HG02642 (cell line): ENCODE data around the gene MSL1.
A peak's percentile ranks its signal among the peaks of the same experiment; 100 is the strongest.

Experiments used
- ATAC-seq: cut with Tn5 transposase; IDR thresholded peaks from one replicate; pipeline ENCODE4 v1.9.1; 2021; ENCODE audit warnings: mild to moderate bottlenecking; ENCODE audit not compliant: unreplicated experiment, poor library complexity

MSL1 gene

GRCh38 chr17:40103071-40103661, 18.6 kb upstream of the MSL1 start:
- no peak for ATAC-seq

DNA sequence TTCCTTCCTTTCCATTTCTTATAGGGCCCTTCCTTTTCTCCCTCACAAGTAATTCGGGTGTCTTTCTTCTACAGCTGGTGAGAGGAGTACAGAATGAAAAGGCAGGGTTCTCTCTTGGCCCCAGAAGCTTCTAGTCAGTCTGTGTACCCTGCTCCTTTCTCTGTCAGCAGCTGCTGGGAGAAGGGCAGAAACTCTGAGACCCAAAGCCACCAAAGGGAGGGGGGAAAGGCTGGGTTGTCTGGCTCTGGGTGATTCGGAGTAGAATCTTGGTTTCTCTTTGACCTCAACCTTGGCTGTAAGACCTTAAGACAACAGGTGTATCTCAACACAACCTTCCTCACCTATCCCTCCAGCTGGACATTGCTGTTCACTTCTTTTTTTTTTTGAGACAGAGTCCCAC, 18.1 kb upstream of the MSL1 start:
- ATAC-seq, result no peak

- no peak for ATAC-seq
Observed at GRCh38 chr17:40104594-40105486, 16.9 kb upstream of the MSL1 start.

GRCh38 chr17:40105861-40106759, 15.7 kb upstream of the MSL1 start:
- ATAC-seq, result no peak

DNA sequence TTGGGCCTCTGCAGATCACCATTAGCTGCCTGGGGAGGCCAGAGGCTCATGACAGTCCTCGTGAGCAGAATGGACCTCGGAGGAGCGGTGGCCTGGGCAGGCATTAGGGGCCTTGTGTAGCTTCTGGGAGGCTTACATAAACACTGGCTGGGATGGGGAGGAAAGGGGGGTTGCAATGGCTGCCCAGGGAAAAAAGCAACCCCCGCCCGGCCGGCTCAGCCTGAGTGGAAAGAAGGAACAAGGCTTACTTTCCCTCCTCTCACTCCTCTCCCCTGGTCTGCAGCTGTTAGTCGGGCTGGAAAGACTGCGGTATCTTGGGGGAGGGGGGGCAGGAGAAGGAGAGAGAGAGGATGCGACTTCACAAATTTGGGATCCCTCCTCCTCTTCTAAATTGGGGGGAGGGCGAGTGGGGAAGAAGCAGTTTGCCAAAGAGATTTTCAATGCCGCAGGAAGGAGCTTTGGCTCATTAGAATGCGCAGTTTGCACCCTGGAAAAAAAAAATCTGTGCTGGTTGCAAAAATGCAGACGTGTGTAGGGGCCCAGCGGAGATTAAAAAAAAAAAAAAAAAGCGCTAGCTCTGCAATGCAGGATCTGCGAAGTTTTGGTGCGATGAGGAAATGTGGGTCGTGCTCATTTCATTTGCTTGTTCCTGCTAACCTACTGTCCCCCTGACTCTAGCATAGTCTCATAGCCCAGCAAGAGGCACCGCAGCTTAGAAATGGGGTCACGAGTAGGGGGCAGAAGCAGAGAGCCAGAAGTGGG, 14.8 kb upstream of the MSL1 start:
- ATAC-seq, result no peak

DNA sequence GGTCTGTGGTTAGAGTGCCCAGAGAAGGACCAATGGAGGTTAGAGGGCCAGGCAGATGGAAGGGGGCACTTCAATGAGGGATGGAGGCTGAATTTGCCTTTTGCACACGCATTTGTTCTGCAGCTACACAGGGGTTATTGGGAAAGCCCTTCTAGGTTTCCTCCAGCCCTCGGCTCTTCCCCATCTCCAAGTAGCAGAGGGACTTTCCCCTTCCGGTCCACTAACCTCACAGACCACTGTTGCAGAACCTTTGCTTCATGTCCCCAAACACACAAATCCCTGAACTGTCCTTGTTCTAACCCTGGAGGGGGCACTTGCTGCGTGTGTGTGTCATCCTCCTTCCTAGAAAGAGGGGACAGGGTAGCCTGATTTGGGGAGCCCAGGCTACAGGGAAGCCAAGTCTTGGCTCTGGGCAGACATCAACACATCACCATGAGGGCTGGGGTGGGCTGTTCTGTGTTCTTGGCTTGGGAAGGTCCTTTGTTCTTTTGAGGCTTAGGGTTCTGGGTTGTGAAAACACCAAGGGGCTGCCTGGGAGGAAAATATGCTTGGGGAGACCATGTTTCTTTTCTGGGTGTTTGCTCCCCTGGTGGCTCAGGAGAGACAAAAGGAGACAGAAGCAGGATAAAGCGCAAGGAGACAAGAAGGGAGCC, 14.1 kb upstream of the MSL1 start:
- no peak for ATAC-seq

DNA sequence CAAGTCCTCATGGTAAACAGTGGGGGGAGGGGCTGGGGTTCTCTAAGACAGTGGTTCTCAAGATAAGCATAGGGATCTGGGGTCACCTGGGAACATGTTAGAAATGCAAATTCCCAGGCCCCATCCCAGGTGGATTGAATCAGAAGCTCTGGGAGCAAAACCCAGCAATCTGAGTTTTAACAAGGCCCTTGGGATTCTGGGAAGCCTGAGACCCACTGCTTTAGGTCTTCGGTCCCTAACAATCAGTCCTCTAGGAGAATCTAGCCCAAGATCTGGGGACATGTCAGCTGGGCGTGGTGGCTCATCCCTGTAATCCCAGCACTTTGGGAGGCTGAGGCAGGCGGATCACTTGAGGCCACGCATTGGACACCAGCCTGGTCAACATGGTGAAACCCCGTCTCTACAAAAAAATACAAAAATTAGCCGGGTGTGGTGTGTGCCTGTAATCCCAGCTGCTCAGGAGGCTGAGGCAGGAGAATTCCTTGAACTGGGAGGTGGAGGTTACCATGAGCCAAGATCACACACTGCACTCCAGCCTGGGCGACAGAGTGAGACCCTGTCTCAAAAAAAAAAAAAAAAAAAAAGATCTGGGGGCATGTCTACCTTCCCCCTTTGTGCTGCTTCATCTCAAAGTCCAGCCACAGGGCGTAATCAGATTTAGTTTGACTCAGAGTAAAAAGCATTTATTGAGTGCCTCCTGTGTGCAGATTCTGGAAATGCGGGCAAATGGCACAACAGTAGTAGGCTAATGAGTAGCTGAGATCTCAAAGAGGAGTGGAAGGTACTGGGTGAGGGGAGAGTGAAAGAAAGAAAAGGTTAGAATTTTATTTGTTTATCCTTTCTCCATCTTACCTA, 12.6 kb upstream of the MSL1 start:
- ATAC-seq, result no peak

DNA sequence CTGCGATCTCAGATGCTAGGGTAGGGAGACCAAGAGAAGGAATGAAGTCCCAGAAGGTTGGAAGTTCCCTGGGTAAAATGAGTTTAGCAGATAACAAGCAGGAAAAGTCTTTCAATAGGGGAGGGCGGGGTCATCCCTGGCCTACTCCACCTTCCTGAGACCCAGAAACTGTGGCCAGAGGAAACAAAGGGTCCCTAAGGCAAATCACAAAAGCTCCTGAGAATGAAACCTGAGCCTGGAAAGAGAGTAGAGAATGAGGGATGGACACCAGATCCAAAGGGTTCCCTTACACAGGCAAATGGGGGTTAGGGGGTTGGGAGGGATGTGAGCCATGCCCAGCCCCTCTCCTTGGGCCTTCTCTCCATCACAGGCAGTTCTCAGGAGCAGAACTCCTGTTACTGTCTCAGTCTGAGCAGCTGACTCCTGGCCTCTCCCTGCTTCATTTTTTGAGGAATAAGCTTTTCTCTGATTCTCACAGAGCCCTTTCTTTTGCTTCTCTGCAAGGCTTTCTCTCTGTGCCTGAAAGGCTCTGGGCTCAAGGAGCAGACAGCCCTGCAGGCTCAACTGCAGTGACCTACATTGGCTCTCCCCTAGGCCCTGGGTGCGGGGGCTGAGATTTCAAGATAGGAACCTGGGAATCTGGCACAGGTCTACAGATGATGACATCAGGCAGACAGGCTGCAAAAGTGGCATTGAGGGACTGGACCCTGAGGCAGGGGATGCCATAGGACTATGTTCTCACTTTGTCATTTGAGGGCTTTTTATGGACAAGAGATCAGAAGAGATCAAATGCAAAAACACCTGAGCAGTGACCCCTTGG, 11.5 kb upstream of the MSL1 start:
- no peak for ATAC-seq

DNA sequence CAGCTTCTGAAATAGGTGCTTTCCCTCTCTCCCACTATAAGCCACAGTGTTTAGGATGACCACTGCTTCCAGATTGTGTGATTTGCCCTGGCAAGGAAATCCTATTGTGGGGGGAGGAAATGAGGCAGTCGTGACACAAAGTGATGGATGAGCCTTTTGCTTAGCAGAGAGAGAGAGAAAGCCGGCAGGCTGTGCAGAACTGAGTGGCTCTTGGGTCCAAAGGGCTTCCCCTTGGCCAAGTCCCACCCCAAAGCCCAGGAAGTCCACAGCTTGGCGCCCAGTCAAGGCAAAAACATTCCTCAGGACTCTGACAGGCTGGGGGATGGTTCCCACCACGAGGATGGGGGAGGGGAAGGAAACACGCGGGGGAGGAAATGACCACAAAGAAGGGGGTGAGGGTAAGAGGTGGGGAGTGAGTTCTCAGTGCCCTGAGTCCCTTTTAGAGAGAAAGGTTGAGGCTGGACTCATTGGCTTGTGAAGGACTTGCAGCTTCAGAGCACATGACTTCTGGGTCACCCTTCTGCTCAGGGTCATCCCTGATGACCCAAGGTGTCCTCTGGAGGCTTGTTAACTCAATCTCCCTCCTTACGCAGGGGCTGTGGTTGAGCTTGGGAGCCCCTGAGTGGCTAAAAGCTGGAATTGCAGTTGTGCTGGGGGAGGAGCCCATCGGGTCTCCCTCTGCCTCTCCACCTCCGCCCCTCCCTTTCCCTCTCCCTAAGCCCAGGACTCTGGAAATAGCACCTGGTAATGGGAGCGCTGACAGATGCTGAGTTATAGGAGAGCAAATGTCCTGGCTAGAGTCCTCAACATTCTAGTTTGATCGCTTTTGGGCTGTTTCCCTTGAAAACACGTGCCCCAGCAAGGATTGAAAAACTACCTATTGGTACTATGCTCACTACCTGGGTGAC, 10.3 kb upstream of the MSL1 start:
- ATAC-seq, result peak; percentile 49

DNA sequence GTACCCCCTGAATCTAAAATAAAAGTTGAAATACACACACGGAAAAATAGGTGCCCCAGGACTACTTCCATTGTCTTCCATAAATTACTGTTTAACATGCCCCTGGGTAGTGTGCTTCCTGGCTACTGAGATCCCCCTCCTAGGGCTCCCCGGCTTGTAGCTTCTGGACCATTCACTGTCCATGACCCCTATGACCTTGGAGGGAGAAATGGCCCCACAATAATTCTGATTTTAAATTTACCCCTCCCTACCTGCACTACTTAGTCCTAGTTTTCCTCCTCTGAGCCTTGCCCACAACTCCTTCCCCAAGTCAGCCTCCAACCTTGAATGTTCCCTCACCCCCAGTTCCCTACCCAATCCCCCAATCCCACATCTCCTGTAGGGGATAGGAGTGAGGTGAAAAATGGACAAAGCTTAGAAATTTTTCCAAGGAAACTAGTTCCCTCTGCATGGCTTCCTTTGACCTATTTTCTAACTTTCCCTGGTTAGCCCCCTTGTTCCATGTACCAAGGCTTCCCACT, 9.5 kb upstream of the MSL1 start:
- no peak for ATAC-seq

- ATAC-seq, result no peak
Observed at GRCh38 chr17:40112718-40113109, 9.1 kb upstream of the MSL1 start.

DNA sequence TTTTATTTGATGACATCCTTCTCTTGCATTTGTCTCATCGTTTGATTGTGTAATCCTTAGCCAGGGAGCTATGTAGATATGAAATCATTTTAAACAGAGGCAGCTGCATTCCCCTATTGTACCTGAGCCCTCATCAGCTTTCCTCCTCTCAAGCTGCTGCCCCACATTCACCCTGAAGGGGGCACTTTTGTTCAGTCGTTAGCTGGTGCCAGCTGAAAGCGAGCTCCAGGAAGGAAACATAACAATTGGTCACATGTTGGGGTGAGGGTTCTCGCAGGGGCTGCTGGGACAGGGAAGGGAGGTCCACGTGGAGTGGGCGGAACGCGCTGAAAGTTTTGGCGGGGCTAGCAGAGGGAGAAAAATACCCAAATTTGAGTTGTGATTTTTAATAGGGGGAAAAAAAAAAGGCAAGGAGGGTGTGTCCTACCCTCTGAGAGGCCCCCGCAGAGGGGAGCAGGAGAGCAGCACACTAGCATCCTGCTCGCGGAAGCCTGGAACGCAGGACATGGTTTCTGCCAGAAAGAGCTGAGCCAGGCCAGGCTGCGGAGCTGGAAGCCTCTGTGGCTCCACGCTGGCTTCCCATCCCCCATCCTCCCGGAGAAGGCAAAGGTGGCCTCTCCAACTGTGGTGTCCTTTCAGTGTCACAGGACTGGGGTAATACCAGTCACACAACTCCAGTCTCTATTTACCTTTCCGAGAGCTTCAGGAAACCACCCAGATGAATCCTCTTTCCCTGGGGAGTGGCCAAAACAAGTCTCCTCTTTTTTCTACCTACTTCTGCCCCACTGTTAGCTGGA, 8.5 kb upstream of the MSL1 start:
- ATAC-seq, result peak; percentile 86

GRCh38 chr17:40113907-40114245, 7.9 kb upstream of the MSL1 start:
- ATAC-seq, result no peak

DNA sequence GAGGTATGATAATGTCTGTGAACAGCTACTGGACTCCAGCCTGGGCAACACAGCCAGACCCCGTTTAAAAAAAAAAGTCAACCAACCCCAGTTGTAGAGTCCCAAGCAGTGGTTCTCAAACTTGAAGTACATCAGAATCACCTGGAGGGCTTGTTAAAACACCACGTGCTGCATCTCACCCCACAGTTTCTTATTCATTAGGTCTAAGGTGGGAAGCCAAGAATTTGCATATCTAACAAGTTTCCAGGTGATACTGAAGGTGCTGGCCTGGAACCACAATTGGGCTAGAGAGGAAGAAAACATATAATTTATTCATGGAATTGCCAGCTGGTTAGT, 6.7 kb upstream of the MSL1 start:
- ATAC-seq, result no peak

DNA sequence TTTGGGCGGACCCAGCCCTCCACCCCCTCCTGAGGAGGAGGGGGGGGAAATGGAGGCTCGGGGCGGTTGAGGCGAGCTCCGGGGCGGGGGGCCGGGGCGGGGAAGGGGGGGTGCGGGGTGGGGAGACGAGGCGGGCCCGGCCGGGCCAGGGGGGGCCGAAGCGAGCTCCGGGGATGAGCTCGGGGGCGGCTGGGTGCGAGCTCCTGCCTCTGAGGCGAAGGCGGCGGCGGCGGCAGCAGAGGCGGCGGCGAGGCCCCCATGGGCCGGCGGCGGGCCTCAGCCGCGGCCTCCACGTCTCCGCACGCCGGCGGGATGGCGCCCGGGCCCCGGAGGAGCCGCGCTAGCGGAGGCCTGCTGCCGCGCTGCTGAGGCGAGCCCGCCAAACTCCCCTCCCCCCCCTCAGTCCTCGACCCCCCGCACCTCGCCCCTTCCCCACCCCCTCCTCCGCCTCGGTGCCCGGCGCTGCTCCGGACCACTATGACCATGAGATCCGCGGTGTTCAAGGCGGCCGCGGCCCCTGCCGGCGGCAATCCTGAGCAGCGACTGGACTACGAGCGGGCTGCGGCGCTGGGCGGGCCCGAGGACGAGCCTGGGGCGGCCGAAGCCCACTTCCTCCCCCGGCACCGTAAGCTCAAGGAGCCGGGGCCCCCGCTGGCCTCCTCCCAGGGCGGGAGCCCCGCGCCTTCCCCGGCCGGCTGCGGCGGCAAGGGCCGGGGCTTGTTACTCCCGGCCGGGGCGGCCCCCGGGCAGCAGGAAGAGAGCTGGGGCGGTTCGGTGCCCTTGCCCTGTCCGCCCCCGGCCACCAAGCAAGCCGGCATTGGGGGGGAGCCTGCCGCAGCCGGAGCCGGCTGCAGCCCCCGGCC, 596 bp downstream of the MSL1 start:
- ATAC-seq, result peak; percentile 36
